GM08714 (cell line): ENCODE data around the gene RGS3.
"Not testable (repeated sequence)": the region's sequence is repeated elsewhere in the genome, so short reads cannot be mapped to it uniquely, and the experiment has no call there.

Experiments
- H3K4me3 ChIP-seq: fragments of 200-500 bp; sonication (Bioruptor generic); 2 replicates; pipeline ENCODE4 v1.5.1; 2014; ENCODE audit warnings: mild to moderate bottlenecking, low read length, inconsistent platforms
- ZNF274 ChIP-seq: IDR thresholded peaks from 2 replicates; pipeline ENCODE4 v1.6.1; 2012; ENCODE audit warnings: mild to moderate bottlenecking, low read depth, low read length

RGS3 gene

DNA sequence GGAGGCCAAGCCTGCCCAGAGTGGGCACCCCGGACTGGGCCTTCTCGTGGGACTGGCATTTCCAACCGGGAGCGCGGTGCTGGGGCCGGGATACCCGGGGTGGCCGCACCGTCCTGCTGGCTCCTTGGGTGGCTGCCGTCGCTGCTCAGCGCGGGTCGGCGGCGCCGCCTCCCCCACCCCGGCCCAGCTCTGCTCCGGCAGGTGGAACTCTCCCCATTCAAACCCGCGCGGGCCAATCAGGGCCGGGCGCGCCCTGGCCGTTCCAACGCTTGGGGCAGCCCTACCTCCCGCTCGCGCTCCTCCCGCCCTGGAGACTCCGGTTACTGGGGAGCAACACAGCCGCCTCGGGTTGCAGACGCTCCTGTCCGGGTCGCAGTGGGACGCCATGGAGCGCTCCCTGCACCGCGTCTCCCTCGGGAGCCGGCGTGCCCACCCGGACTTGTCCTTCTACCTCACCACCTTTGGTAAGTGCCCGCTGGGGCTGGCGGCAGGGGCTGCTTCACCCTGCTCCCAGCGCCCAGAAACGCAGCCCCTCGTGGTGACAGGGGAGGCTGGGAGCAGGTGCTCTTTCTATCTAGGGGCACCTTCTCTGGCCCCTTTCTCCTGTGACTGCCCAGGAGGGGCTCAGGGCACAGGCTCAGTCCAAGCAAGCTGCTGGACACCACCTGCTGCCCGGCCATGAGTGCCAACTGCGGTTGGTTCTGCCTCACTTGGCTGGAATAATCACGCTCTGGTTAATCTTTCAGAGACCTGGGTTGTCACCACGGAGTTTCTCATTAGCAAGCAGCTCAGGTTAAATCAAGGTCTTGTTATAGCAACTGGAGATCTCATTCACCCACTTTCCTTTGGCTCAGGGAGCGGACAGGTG lies at the start of gene RGS3:
TSS of gene RGS3 (plus strand) at position 310 of the 868 bp plus-strand sequence. CDS start at position 386, 76 bp downstream.
- H3K4me3 ChIP-seq, result no peak within 1 kb of the TSS
- TF ChIP-seq ZNF274, result no peak

DNA sequence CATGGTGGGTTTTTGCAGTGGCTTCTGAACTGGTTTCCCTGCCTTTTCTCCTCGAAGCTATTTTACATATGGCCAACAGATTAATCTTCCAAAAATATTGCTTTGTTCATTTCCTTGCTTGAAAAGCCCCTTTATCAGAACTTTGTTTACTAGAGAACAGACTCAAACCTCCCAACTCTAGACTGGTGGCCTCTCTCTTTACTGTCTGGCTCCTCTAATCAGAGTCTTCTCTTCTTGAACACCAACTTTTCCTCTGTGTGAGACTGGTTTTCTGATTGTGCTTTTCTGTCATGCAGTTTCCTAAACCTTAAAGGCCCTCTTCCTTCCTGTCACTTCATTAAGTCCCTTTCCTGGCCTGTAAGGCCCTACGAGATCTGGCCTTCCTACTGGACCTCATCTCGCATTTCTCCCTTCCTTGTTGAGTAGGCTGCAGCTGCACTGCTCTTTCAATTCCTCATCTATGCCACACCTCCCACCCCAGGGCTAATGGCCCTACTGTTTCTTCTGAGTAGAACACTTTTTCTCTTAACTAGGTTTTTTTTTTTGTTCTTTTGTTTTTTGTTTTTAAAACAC lies 47.3 kb upstream of the RGS3 start:
- no peak overlapping the region for H3K4me3 ChIP-seq
- no peak for TF ChIP-seq ZNF274

DNA sequence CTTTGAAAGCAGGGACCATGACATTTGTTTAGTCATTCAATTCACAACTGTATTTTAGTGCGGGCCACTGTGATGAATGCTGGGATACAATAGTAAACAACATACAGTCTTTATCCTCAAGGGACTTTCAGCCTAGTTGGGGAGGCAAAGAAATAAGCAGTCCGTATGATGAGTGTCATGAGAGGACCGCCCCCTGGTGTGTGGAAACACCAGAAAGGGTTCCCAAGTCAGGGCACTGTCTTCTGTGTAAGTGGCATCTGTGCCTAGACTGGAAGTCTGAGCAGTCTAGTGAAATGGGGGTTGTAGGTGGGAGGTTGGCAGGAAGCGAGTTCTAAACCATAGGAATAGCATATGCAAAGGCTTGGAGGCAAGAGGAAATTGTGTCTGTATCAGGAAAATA lies 46.2 kb upstream of the RGS3 start:
- TF ChIP-seq ZNF274, result no peak
- no peak overlapping the region for H3K4me3 ChIP-seq

GRCh38 chr9:113421726-113422125 lies 41.8 kb upstream of the RGS3 start:
- no peak overlapping the region for H3K4me3 ChIP-seq
- TF ChIP-seq ZNF274, result no peak

GRCh38 chr9:113425072-113425471 lies 38.5 kb upstream of the RGS3 start:
- no peak for TF ChIP-seq ZNF274
- no peak overlapping the region for H3K4me3 ChIP-seq

GRCh38 chr9:113426701-113427100 lies 36.8 kb upstream of the RGS3 start:
- no peak for TF ChIP-seq ZNF274
- H3K4me3 ChIP-seq, result no peak overlapping the region

DNA sequence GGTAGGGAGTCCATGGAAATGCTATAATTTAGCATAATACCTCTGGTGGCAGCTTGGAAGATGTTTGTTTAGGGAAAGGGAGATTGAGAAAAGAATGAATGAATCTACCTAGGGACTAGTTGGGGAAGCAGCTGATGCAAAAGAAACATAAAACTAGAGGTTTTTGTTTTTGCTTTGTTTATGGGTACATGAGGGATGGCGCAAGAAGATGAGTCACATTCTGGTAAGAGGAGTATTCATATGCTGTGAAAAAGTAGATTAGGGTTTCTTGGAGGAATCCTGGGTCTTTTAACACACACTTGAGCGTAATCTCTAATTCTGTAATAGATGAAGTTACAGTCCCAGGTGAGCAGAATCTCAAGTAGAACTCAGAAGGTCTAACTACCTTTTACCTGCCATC lies 35.9 kb upstream of the RGS3 start:
- no peak overlapping the region for H3K4me3 ChIP-seq

GRCh38 chr9:113428062-113428615 lies 35.4 kb upstream of the RGS3 start:
- no peak for TF ChIP-seq ZNF274
- no peak overlapping the region for H3K4me3 ChIP-seq

More for the DNA sequence above, 35.9 kb upstream of the RGS3 start:
- TF ChIP-seq ZNF274, result no peak

DNA sequence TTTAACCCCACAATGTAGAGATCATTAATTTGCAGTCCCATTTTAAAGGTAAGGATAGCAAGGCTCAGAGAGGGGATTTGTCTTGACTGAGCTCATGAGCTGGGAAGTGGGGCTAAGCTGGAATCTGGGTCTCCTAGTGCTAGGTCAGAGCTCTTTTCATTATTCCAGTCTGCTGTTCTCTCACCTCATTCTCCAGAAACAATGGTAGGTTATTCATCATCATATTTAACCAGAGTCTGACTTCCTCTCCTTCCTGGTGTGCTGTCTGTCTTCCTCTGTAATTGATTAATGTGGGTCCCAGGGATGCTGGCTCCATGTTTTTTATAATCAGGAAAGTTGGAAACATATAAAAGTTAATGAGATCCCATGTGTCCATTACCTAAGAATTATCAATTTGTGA lies 32.3 kb upstream of the RGS3 start:
- TF ChIP-seq ZNF274, result no peak

GRCh38 chr9:113436728-113437515 lies 26.6 kb upstream of the RGS3 start:
- no peak overlapping the region for H3K4me3 ChIP-seq
- TF ChIP-seq ZNF274, result no peak

More for the DNA sequence above, 32.3 kb upstream of the RGS3 start:
- H3K4me3 ChIP-seq, result no peak overlapping the region

DNA sequence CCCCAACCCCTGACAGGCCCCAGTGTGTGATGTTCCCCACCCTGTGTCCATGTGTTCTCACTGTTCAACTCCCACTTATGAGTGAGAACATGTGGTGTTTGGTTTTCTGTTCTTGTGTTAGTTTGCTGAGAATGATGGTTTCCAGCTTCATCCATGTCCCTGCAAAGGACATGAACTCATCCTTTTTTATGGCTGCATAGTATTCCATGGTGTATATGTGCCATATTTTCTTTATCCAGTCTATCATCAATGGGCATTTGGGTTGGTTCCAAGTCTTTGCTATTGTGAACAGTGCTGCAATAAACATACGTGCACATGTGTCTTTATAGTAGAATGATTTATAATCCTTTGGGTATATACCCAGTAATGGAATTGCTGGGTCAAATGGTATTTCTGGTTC lies 25.8 kb upstream of the RGS3 start:
- not testable (repeated sequence) for H3K4me3 ChIP-seq

- TF ChIP-seq ZNF274, result no peak
- no peak overlapping the region for H3K4me3 ChIP-seq
Measured at GRCh38 chr9:113444736-113445135, 18.8 kb upstream of the RGS3 start.

DNA sequence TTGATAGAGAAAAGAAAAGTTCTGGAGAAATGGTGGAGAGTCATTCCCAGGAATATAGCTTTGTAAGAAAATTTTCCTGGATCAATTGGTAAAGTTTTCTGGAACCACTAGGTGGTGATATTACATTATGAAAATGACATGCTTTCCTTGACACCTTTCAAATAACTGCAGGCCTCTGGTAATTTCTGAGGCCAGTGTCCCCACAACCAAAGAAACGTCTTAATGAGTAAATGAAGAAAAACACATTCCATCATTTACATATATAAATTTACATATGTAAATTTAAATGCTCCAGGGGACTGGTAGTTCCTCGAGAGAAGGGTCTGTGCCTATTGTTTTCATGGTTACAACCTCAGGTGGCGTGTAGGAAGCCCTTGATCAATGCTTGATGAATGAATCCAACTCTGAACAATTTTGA lies 17.2 kb upstream of the RGS3 start:
- H3K4me3 ChIP-seq, result no peak overlapping the region
- no peak for TF ChIP-seq ZNF274

GRCh38 chr9:113449376-113449775 lies 14.2 kb upstream of the RGS3 start:
- no peak overlapping the region for H3K4me3 ChIP-seq
- TF ChIP-seq ZNF274, result no peak
